GM23338 (cell line): ENCODE results near the gene TMEM212. TPM values are rescaled to one million over a fixed set of nuclear protein-coding genes. Genes with fewer than 3 reads are reported as not detected.

ENCODE experiments used
- ATAC-seq: fragments of 200-7000 bp; cut with Tn5 transposase; 3 replicates; pipeline ENCODE4 v1.9.1; 2020
- DNase-seq: peaks from one replicate; pipeline ENCODE4 v3.0.0-alpha.2; 2015; ENCODE audit warnings: low spot score
- H2AFZ ChIP-seq: fragments of 200-600 bp; sonication (generic); 2 replicates; pipeline ENCODE4 v1.8.0; 2016; ENCODE audit warnings: antibody characterized with exemption, mild to moderate bottlenecking, moderate library complexity
- H3F3A ChIP-seq: fragments of 200-600 bp; sonication (generic); replicated peaks from 2 replicates; pipeline ENCODE4 v1.8.0; 2017; ENCODE audit warnings: antibody characterized with exemption, mixed run types, low read depth
- H3K27ac ChIP-seq: fragments of 200-600 bp; sonication (generic); 2 replicates; pipeline ENCODE4 v1.6.1; 2016; ENCODE audit warnings: low read depth
- H3K27me3 ChIP-seq: fragments of 200-600 bp; sonication (generic); 2 replicates; pipeline ENCODE4 v1.8.0; 2016; ENCODE audit warnings: mild to moderate bottlenecking, mixed run types, moderate library complexity; ENCODE audit not compliant: insufficient read depth
- H3K36me3 ChIP-seq: fragments of 200-600 bp; sonication (generic); 2 replicates; pipeline ENCODE4 v1.8.0; 2016; ENCODE audit warnings: mild to moderate bottlenecking; ENCODE audit not compliant: insufficient read depth
- H3K4me1 ChIP-seq: fragments of 200-600 bp; sonication (generic); 2 replicates; pipeline ENCODE4 v1.8.0; 2016; ENCODE audit warnings: mild to moderate bottlenecking, moderate library complexity; ENCODE audit not compliant: insufficient read depth
- H3K4me2 ChIP-seq: fragments of 200-600 bp; sonication (generic); 2 replicates; pipeline ENCODE4 v1.7.1; 2017; ENCODE audit warnings: mixed run types
- H3K4me3 ChIP-seq: fragments of 200-600 bp; sonication (generic); 2 replicates; pipeline ENCODE4 v1.6.1; 2016; ENCODE audit warnings: mixed run types
- H3K79me2 ChIP-seq: fragments of 200-600 bp; sonication (generic); replicated peaks from 2 replicates; pipeline ENCODE4 v1.8.0; 2017; ENCODE audit warnings: mild to moderate bottlenecking; ENCODE audit not compliant: insufficient read depth
- H3K9me2 ChIP-seq: fragments of 200-600 bp; sonication (generic); 2 replicates; pipeline ENCODE4 v1.8.0; 2017; ENCODE audit not compliant: insufficient read depth
- H4K20me1 ChIP-seq: fragments of 200-600 bp; sonication (generic); replicated peaks from 2 replicates; pipeline ENCODE4 v1.8.0; 2017; ENCODE audit warnings: mild to moderate bottlenecking; ENCODE audit not compliant: insufficient read depth
- H3K27ac Mint-ChIP-seq: 2 replicates; pipeline ENCODE4 v1.8.0; 2020; ENCODE audit warnings: inconsistent platforms, mild to moderate bottlenecking, moderate library complexity, mixed read lengths
- H3K27me3 Mint-ChIP-seq: 3 replicates; pipeline ENCODE4 v1.8.0; 2022; ENCODE audit warnings: low read depth, mild to moderate bottlenecking, moderate library complexity, mixed read lengths, inconsistent platforms; ENCODE audit not compliant: insufficient read depth, poor library complexity
- H3K36me3 Mint-ChIP-seq: 3 replicates; pipeline ENCODE4 v1.8.0; 2021; ENCODE audit warnings: low read depth, mild to moderate bottlenecking, inconsistent platforms, moderate library complexity, mixed read lengths
- H3K4me1 Mint-ChIP-seq: 3 replicates; pipeline ENCODE4 v1.8.0; 2020; ENCODE audit warnings: mild to moderate bottlenecking, inconsistent platforms, mixed read lengths
- H3K4me3 Mint-ChIP-seq: 3 replicates; pipeline ENCODE4 v1.8.0; 2021; ENCODE audit warnings: moderate library complexity, mild to moderate bottlenecking, inconsistent platforms, mixed read lengths
- H3K9me3 Mint-ChIP-seq: 3 replicates; pipeline ENCODE4 v1.8.0; 2020; ENCODE audit warnings: moderate library complexity, mild to moderate bottlenecking, inconsistent platforms, mixed read lengths
- CREB1 ChIP-seq: fragments of 250-450 bp; sonication (Bioruptor Pico); IDR thresholded peaks from 2 replicates; pipeline ENCODE4 v1.5.0; 2020; ENCODE audit warnings: low read depth, mild to moderate bottlenecking, moderate library complexity
- CTCF ChIP-seq, 2 experiments: fragments of 200-600 bp in 1 of 2; sonication (generic) in 1 of 2; conservative IDR thresholded peaks; 2 replicates each; pipeline versions ENCODE4 v1.5.1 to v1.6.1; 2016 to 2017; ENCODE audit warnings: antibody characterized with exemption in 2 of 2, low read depth in 2 of 2, mild to moderate bottlenecking in 2 of 2, moderate library complexity in 1 of 2
- EZH2 ChIP-seq: fragments of 200-600 bp; sonication (generic); IDR thresholded peaks from one replicate; pipeline ENCODE4 v1.8.0; 2017; ENCODE audit warnings: antibody characterized with exemption, mild to moderate bottlenecking, low read depth; ENCODE audit not compliant: unreplicated experiment
- EZH2phosphoT487 ChIP-seq: fragments of 200-600 bp; sonication (generic); IDR thresholded peaks from one replicate; pipeline ENCODE4 v1.8.1; 2018; ENCODE audit warnings: antibody characterized with exemption; ENCODE audit not compliant: unreplicated experiment
- JUNB ChIP-seq: IDR thresholded peaks from one replicate; pipeline ENCODE4 v1.6.1; 2016; ENCODE audit warnings: antibody characterized with exemption; ENCODE audit not compliant: unreplicated experiment
- NANOG ChIP-seq: IDR thresholded peaks from 2 replicates; pipeline ENCODE4 v1.6.1; 2016; ENCODE audit warnings: antibody characterized with exemption, borderline replicate concordance
- POLR2AphosphoS5 ChIP-seq: IDR thresholded peaks from 2 replicates; pipeline ENCODE4 v1.6.1; 2016; ENCODE audit warnings: antibody characterized with exemption, low read depth
- REST ChIP-seq: IDR thresholded peaks from one replicate; pipeline ENCODE4 v1.6.1; 2018; ENCODE audit warnings: antibody characterized with exemption; ENCODE audit not compliant: unreplicated experiment
- STAT1 ChIP-seq: IDR thresholded peaks from one replicate; pipeline ENCODE4 v1.6.1; 2016; ENCODE audit warnings: antibody characterized with exemption; ENCODE audit not compliant: unreplicated experiment
- ZNF114 ChIP-seq: fragments of 250-450 bp; sonication (Bioruptor Pico); IDR thresholded peaks from 2 replicates; pipeline ENCODE4 v1.5.0; 2020; ENCODE audit warnings: mild to moderate bottlenecking, moderate library complexity
- ZNF331 ChIP-seq: fragments of 250-450 bp; sonication (Bioruptor Pico); IDR thresholded peaks from 2 replicates; pipeline ENCODE4 v1.5.0; 2020; ENCODE audit warnings: low read depth, mild to moderate bottlenecking, moderate library complexity
- ZNF462 ChIP-seq: fragments of 250-450 bp; sonication (Bioruptor Pico); IDR thresholded peaks from 2 replicates; pipeline ENCODE4 v1.5.0; 2020; ENCODE audit warnings: mild to moderate bottlenecking, moderate library complexity
- polyA plus RNA-seq: library from polyadenylated mRNA; unstranded; fragments of >200 nt; fragmentation: Nextera tagmentation; extraction: Ambion mirVana; gene quantifications from 2 replicates; pipeline ENCODE4 v1.2.1, GENCODE V29; 2016
- total RNA-seq: library from RNA; depleted of rRNA; stranded (reverse); fragments of >200 nt; shearing (Covaris generic); gene quantifications from 2 replicates; pipeline ENCODE4 v1.2.3, GENCODE V29; 2014
- TF ChIP-seq, protein P1 (sequence below): IDR thresholded peaks from 2 replicates; pipeline ENCODE4 v1.6.1; 2016; ENCODE audit warnings: antibody characterized with exemption

Gene TMEM212
- total and polyA plus RNA-seq, 2 experiments from 2014 or later = not detected

- H3K27ac ChIP-seq = no peak overlapping the region
- Mint-ChIP-seq H3K27ac (no peak overlapping the region), H3K4me1 (peaks cover 37% of the 10 kb centered on the region), H3K4me3 (no peak overlapping the region), H3K27me3 (peaks cover 6% of the 10 kb centered on the region), H3K36me3 (no peaks in the 10 kb centered on the region), H3K9me3 (no peaks in the 10 kb centered on the region)
- no peaks in the 10 kb centered on the region for H3K27me3 ChIP-seq
- TF ChIP-seq ZNF331 (CRISPR knock-in tag) (no peak), EZH2 (no peak), EZH2phosphoT487 (no peak), NANOG (no peak), ZNF462 (no peak), POLR2AphosphoS5 (no peak), JUNB (no peak), CREB1 (CRISPR knock-in tag) (no peak), STAT1 (no peak), REST (no peak), CTCF (conservative IDR thresholded peaks at IDR 0.05; ENCODE audit: low read depth in 2 of 2) (no peak), ZNF114 (no peak)
- TF ChIP-seq, protein P1, sequence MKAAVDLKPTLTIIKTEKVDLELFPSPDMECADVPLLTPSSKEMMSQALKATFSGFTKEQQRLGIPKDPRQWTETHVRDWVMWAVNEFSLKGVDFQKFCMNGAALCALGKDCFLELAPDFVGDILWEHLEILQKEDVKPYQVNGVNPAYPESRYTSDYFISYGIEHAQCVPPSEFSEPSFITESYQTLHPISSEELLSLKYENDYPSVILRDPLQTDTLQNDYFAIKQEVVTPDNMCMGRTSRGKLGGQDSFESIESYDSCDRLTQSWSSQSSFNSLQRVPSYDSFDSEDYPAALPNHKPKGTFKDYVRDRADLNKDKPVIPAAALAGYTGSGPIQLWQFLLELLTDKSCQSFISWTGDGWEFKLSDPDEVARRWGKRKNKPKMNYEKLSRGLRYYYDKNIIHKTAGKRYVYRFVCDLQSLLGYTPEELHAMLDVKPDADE = no peak
- no peak overlapping the region for H2AFZ ChIP-seq
- H4K20me1 ChIP-seq = no peaks in the 10 kb centered on the region
- ATAC-seq = no peak
- DNase-seq = no peak
- H3K4me2 ChIP-seq = no peak overlapping the region
- H3K9me2 ChIP-seq = no peaks in the 10 kb centered on the region; the same call in 1 of the 2 replicates
- no peaks in the 10 kb centered on the region for H3K79me2 ChIP-seq
- no peaks in the 10 kb centered on the region for H3K36me3 ChIP-seq
- H3K4me3 ChIP-seq = no peak overlapping the region
- peaks cover 28% of the 10 kb centered on the region for H3K4me1 ChIP-seq
- no peaks in the 10 kb centered on the region for H3F3A ChIP-seq
These were observed 37.1 kb downstream of the TMEM212 start for GRCh38 chr3:171880101-171880870.
